Naive thymus-derived CD8-positive, alpha-beta T cell (primary cell): ENCODE data around the gene EIF5. TPM values are rescaled to one million over a fixed set of nuclear protein-coding genes. Genes with fewer than 3 reads are reported as not detected.
"Not testable (repeated sequence)": the region's sequence is repeated elsewhere in the genome, so short reads cannot be mapped to it uniquely, and the experiment has no call there.

Experiments
- ATAC-seq, 2 donors: fragments of 150-1000 bp; cut with Tn5 transposase in 1 of 2; sonication (Bioruptor Pico), chemical (Tn5 transposase) in 1 of 2; 1 replicate in 1 of 2; 2 replicates in 1 of 2; pipeline ENCODE4 v1.10.0; 2021; ENCODE audit warnings: mild to moderate bottlenecking in 2 of 2, moderate library complexity in 2 of 2
- POLR2A ChIA-PET: fragments of 350-600 bp; sonication (Branson Sonifier 250); formaldehyde crosslinking; loops from one replicate; lab custom pipeline; 2021; ENCODE audit warnings: antibody characterized with exemption; lab: Charles Lee
- DNase-seq, 10 donors: peaks; one replicate each; pipeline versions ENCODE4 v3.0.0 to v3.0.0-alpha.2; 2020 to 2022
- H3K27ac Mint-ChIP-seq, 10 donors: one replicate each; pipeline ENCODE4 v1.8.0; 2020 to 2022; ENCODE audit warnings: mild to moderate bottlenecking in 10 of 10, mixed read lengths in 10 of 10, moderate library complexity in 4 of 10, inconsistent platforms in 1 of 10
- H3K27me3 Mint-ChIP-seq, 5 donors: one replicate each; pipeline ENCODE4 v1.8.0; 2021 to 2022; ENCODE audit warnings: mixed read lengths in 5 of 5
- H3K36me3 Mint-ChIP-seq, 3 donors: one replicate each; pipeline ENCODE4 v1.8.0; 2020 to 2022; ENCODE audit warnings: mixed read lengths in 3 of 3, mild to moderate bottlenecking in 2 of 3, inconsistent platforms in 1 of 3
- H3K4me1 Mint-ChIP-seq, 4 donors: one replicate each; pipeline ENCODE4 v1.8.0; 2021 to 2022; ENCODE audit warnings: mixed read lengths in 4 of 4
- H3K4me3 Mint-ChIP-seq, 10 donors: one replicate each; pipeline ENCODE4 v1.8.0; 2020 to 2022; ENCODE audit warnings: mild to moderate bottlenecking in 10 of 10, mixed read lengths in 10 of 10, moderate library complexity in 6 of 10, inconsistent platforms in 1 of 10
- H3K9me3 Mint-ChIP-seq, 9 donors: one replicate each; pipeline ENCODE4 v1.8.0; 2020 to 2022; ENCODE audit warnings: mixed read lengths in 9 of 9, mild to moderate bottlenecking in 3 of 9, inconsistent platforms in 1 of 9, moderate library complexity in 1 of 9
- polyA plus RNA-seq, 3 donors: library from polyadenylated mRNA; unstranded; fragments of 300-500 nt; fragmentation: Illumina TruSeq; gene quantifications; one replicate each; pipeline ENCODE4 v1.2.3, GENCODE V29; 2021
- total RNA-seq, 8 experiments: library from RNA in 2 of 8; stranded (reverse) in 2 of 8; gene quantifications; one replicate each; pipeline ENCODE4 v1.2.3 and lab custom pipeline; 2021 to 2026

The EIF5 gene
- total and polyA plus RNA-seq, 5 experiments from 2014 or later, result 283 to 375 (median 332) TPM

DNA sequence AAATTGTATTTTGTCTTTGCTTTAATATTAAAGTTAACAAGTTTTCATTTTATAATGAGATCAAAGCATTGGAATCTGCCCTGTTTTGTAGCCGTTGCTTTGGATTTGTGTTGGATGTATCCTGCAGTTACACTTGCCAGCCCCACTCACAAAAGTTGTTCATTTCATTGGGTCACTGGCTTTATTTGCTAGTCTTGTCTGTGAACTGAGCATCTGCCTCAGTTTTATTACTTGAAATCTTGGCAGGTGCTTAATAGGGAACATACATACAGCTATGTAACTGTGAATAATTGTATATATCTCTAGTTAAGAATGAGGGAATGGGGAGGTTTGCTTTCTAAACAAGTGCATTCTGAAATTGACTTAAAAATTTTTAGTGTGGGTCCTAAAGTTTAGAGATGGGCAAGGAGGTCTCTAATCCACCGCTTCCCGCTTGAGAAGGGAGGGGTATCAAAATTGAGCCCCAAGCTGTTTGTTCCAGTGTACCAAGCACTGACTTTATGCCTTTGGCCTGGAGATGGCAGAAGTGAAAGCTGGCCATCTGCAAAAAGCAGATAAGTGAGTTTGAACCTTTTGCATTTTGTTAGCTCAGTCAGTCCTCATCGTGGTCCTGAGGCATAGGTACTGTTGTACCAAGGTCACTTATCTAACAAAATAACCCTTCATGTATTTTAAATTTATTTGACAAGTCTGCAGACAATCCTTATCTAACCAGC is 9.3 kb downstream of the EIF5 start:
- H3K36me3 Mint-ChIP-seq, result peaks cover 7 to 76% (median 39%) of the 10 kb centered on the region in 3 donors
- H3K9me3 Mint-ChIP-seq, result no peaks in the 10 kb centered on the region
- H3K27ac Mint-ChIP-seq, result peak overlapping the region in 6 of 10 donors; percentile 10 to 76 (median 50)
- POLR2A ChIA-PET, result interaction anchor here (1.1 to 3.3 kb wide), 3 partner anchors 8 to 9 kb away, joined by 4 to 16 read pairs (median 14); partner anchors contain the start of gene EIF5
- H3K4me3 Mint-ChIP-seq, result no peak overlapping the region
- H3K4me1 Mint-ChIP-seq, result peaks cover 13 to 46% (median 32%) of the 10 kb centered on the region in 4 donors
- ATAC-seq, result peak; percentile 2 to 6
- no peaks in the 10 kb centered on the region for H3K27me3 Mint-ChIP-seq
- DNase-seq, result no peak

DNA sequence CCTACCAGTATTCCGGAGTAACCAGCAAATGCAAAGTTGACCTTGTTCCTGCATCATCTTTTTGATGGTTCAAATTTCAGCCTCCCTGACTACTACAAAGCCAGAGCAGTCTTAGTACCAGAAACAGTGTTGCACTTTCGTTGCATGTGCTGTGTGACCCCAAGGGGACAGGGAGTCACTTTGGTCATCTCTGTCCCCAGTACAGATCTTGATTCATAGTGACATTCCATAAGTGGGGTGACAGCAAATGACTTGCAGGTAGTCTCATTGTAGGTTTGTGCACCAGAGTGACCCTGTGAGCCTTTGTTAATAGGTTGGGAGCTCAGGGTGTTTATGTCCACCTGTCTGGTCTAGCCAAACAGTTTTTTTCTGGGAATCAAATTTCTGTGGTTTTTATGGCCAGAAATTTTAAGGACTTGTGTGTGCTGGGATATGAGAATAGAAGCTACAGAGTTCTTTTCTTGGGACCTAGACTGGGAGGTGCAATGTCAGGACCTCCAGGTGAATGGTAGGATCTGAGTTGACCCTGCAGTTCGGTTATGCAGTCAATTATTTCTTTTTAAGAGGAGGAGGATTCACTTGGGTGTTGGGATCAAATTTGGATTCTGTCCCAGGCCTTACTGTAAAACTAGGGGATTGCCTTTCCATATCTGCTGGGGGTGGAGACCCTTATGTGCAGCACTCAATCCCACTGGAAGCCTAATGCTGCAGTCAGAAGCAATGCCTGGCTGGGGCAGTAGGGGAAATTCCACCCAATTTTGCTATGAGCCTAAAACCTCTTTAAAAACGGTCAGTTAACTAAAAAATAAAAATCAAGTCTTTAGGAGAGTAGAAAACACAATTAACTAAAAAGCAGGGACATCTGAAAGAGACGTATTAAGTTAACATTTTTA is 10.1 kb downstream of the EIF5 start:
- Mint-ChIP-seq H3K4me1 (peaks cover 10 to 39% (median 24%) of the 10 kb centered on the region in 4 donors), H3K27me3 (no peaks in the 10 kb centered on the region), H3K27ac (peak overlapping the region in 6 of 10 donors; percentile 10 to 85 (median 63)), H3K9me3 (no peaks in the 10 kb centered on the region), H3K4me3 (peak overlapping the region in 1 of 10 donors; percentile 34), H3K36me3 (peaks cover 4 to 68% (median 32%) of the 10 kb centered on the region in 3 donors)
- POLR2A ChIA-PET, result interaction anchor here (0.8 to 3.3 kb wide), 4 partner anchors 8 to 179 kb away, joined by 3 to 16 read pairs (median 9); partner anchors contain the start of genes CKB and EIF5
- DNase-seq, result no peak
- ATAC-seq, result peak; percentile 2 to 15

DNA sequence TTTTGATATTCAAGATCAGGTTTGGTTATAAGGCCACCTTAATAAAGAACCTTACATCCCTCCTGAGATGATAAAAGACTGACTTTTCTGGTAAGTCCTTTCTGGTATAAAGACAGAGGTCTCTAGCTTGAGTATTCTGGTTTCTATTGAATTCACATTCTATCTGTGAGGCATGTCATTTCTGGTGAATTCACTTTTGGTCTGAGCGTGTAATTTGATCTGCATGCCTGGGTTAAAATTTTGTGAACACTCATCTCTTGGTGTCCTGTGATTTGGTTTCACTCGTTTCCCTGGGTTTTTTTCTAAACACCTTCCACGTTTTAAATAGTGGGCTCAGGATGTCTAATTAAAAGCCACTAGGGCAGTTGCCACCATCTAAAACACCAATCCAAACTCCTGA is 12.2 kb downstream of the EIF5 start:
- POLR2A ChIA-PET, result interaction anchor here (0.6 to 1.5 kb wide), 3 partner anchors 10 to 12 kb away, joined by 4 to 6 read pairs (median 6); partner anchors contain the start of gene EIF5
- H3K27ac Mint-ChIP-seq, result peak overlapping the region in 1 of 10 donors; percentile 76
- peaks cover 4 to 46% (median 15%) of the 10 kb centered on the region in 3 donors for H3K36me3 Mint-ChIP-seq
- ATAC-seq, result peak in 1 of 2 donors; percentile 3
- no peaks in the 10 kb centered on the region for H3K27me3 Mint-ChIP-seq
- H3K4me3 Mint-ChIP-seq, result no peak overlapping the region
- no peaks in the 10 kb centered on the region for H3K9me3 Mint-ChIP-seq
- DNase-seq, result no peak
- peaks cover 4 to 22% (median 8%) of the 10 kb centered on the region in 4 donors for H3K4me1 Mint-ChIP-seq

GRCh38 chr14:103347091-103347815 is 13.2 kb downstream of the EIF5 start:
- no peak for DNase-seq
- Mint-ChIP-seq H3K4me1 (peaks cover 4 to 12% (median 5%) of the 10 kb centered on the region in 4 donors), H3K9me3 (no peaks in the 10 kb centered on the region), H3K36me3 (peaks cover 4 to 37% (median 6%) of the 10 kb centered on the region in 3 donors), H3K4me3 (peak overlapping the region in 1 of 10 donors; percentile 32), H3K27me3 (no peaks in the 10 kb centered on the region), H3K27ac (peak overlapping the region in 7 of 10 donors; percentile 24 to 76 (median 50))
- ATAC-seq, result no peak
- POLR2A ChIA-PET, result interaction anchor here (1.5 kb wide), 1 partner anchor 13 kb away, joined by 6 read pairs; the partner anchor contains the start of gene EIF5

DNA sequence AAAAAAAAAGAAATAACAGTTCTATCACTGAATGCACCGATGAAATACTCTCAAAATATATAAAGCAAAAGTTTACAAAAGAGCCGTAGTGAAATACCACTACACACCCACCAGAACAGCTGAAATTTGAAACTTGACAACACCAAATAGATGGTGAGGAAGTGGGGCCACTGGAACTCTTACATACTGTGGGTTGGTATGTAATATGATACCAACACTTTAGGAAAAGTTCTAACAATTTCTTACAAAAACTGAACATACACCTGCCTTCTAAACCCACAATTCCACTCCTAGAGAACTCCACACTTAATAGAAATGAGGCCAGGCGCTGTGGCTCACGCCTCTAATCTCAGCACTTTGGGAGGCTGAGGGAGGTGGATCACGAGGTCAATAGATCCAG is 14.1 kb downstream of the EIF5 start:
- Mint-ChIP-seq H3K4me1 (peaks cover 0 to 10% (median 4%) of the 10 kb centered on the region in 4 donors), H3K36me3 (peaks cover 2 to 29% (median 4%) of the 10 kb centered on the region in 3 donors), H3K27ac (no peak overlapping the region), H3K9me3 (no peaks in the 10 kb centered on the region), H3K4me3 (no peak overlapping the region), H3K27me3 (no peaks in the 10 kb centered on the region)
- POLR2A ChIA-PET, result no interaction called here
- ATAC-seq (no peak), DNase-seq (no peak)

DNA sequence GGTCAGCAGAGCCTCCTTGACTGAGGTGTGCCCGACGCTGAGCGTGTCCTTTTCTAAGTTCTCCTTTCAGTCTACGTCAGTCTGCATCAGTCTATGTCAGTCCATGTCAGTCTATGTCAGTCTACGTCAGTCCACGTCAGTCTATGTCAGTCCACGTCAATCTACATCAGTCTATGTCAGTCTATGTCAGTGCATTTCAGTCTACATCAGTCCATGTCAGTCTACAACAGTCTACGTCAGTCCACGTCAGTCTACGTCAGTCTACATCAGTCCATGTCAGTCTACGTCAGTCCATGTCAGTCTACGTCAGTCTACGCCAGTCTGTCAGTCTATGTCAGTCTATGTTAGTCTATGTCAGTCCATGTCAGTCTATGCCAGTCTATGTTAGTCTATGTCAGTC is 15.9 kb downstream of the EIF5 start:
- DNase-seq (no peak), ATAC-seq (no peak)
- H3K9me3 Mint-ChIP-seq, result no peaks in the 10 kb centered on the region
- H3K36me3 Mint-ChIP-seq, result peaks cover 0 to 10% (median 4%) of the 10 kb centered on the region in 3 donors
- no peak overlapping the region for H3K27ac Mint-ChIP-seq
- POLR2A ChIA-PET, result no interaction called here
- no peak overlapping the region for H3K4me3 Mint-ChIP-seq
- H3K4me1 Mint-ChIP-seq, result peaks cover 0 to 5% (median 3%) of the 10 kb centered on the region in 4 donors
- H3K27me3 Mint-ChIP-seq, result no peaks in the 10 kb centered on the region

GRCh38 chr14:103353362-103353761 is 19.3 kb downstream of the EIF5 start:
- H3K9me3 Mint-ChIP-seq, result no peaks in the 10 kb centered on the region
- no peaks in the 10 kb centered on the region for H3K36me3 Mint-ChIP-seq
- peaks cover 0 to 5% (median under 1%) of the 10 kb centered on the region in 4 donors for H3K4me1 Mint-ChIP-seq
- H3K27me3 Mint-ChIP-seq, result peaks cover 0 to 3% (median 0%) of the 10 kb centered on the region in 5 donors
- ATAC-seq, result no peak
- no peak overlapping the region for H3K4me3 Mint-ChIP-seq
- no peak for DNase-seq
- no peak overlapping the region for H3K27ac Mint-ChIP-seq
- POLR2A ChIA-PET, result interaction anchor here (0.7 kb wide), 1 partner anchor 951 kb away, joined by 6 read pairs; no protein-coding TSS in a partner anchor

DNA sequence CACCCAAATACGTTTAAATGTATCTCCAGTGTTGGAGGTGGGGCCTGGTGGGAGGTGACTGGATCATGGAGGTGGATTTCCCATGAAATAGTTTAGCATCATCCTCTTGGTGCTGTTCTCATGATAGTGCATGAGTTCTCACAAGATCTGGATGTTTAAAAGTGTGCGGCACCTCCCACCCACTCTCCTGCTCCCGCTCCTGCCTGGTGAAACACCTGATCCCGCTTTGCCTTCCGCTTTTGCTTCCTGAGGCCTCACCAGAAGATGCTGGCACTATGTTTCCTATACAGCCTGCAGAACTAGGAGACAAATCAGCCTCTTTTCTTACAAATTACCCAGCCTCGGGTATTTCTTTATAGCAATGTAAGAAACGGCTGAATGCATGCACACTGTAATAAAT is 20.1 kb downstream of the EIF5 start:
- Mint-ChIP-seq H3K9me3 (no peaks in the 10 kb centered on the region), H3K36me3 (no peaks in the 10 kb centered on the region), H3K27me3 (peaks cover 0 to 3% (median 0%) of the 10 kb centered on the region in 5 donors), H3K4me1 (peaks cover 0 to 5% (median under 1%) of the 10 kb centered on the region in 4 donors), H3K4me3 (no peak overlapping the region), H3K27ac (no peak overlapping the region)
- POLR2A ChIA-PET, result interaction anchor here (0.7 kb wide), 1 partner anchor 952 kb away, joined by 6 read pairs; no protein-coding TSS in a partner anchor
- ATAC-seq (no peak), DNase-seq (no peak)

- Mint-ChIP-seq H3K4me1 (peaks cover 0 to 5% (median under 1%) of the 10 kb centered on the region in 4 donors), H3K4me3 (no peak overlapping the region), H3K9me3 (no peaks in the 10 kb centered on the region), H3K27ac (no peak overlapping the region), H3K27me3 (peaks cover 5 to 11% (median 10%) of the 10 kb centered on the region in 5 donors), H3K36me3 (no peaks in the 10 kb centered on the region)
- DNase-seq (no peak), ATAC-seq (no peak)
- POLR2A ChIA-PET, result interaction anchor here (0.5 to 0.7 kb wide), 2 partner anchors 10 to 14 kb away, joined by 4 to 6 read pairs; no protein-coding TSS in a partner anchor
Observed at GRCh38 chr14:103356024-103356682, 22.1 kb downstream of the EIF5 start.

- POLR2A ChIA-PET, result interaction anchor here (0.7 kb wide), 1 partner anchor 12 kb away, joined by 6 read pairs; no protein-coding TSS in a partner anchor
Observed at GRCh38 chr14:103357552-103357951, 23.5 kb downstream of the EIF5 start.

GRCh38 chr14:103360548-103360947 is 26.5 kb downstream of the EIF5 start:
- Mint-ChIP-seq H3K36me3 (peaks cover 0 to 22% (median 0%) of the 10 kb centered on the region in 3 donors), H3K9me3 (peaks cover 4 to 33% (median 19%) of the 10 kb centered on the region in 9 donors), H3K27ac (peak overlapping the region in 1 of 10 donors; percentile 29), H3K27me3 (peaks cover 7 to 17% (median 11%) of the 10 kb centered on the region in 5 donors), H3K4me1 (peaks cover 0 to 4% (median under 1%) of the 10 kb centered on the region in 4 donors), H3K4me3 (no peak overlapping the region)
- POLR2A ChIA-PET, result no interaction called here
- DNase-seq, result no peak
- ATAC-seq, result no peak

More at GRCh38 chr14:103357552-103357951, 23.5 kb downstream of the EIF5 start:
- H3K4me3 Mint-ChIP-seq, H3K4me1 Mint-ChIP-seq, DNase-seq, ATAC-seq, H3K36me3 Mint-ChIP-seq: not testable (repeated sequence)
- peak overlapping the region in 1 of 10 donors; percentile 82 for H3K27ac Mint-ChIP-seq
- peaks cover 0 to 12% (median 3%) of the 10 kb centered on the region in 9 donors for H3K9me3 Mint-ChIP-seq
- peaks cover 7 to 11% (median 11%) of the 10 kb centered on the region in 5 donors for H3K27me3 Mint-ChIP-seq
